SK-N-SH (cell line): ENCODE measurements around the gene MOV10L1. TPM values are rescaled to one million over a fixed set of nuclear protein-coding genes. Genes with fewer than 3 reads are reported as not detected.

Experiments used
- CTCF ChIA-PET: fragments of 300-600, 350-600 bp; formaldehyde crosslinking; extraction: SDS; loops from one replicate; lab custom pipeline; 2021; lab: Yijun Ruan, JAX
- POLR2A ChIA-PET: fragments of 350-600 bp; sonication (Branson Sonifier 250); formaldehyde crosslinking; extraction: SDS; loops from one replicate; lab custom pipeline; 2020; ENCODE audit warnings: antibody characterized with exemption, inconsistent platforms; lab: Yijun Ruan, JAX
- DNase-seq: peaks from one replicate; pipeline ENCODE4 v3.0.0; 2012
- H2AFZ ChIP-seq: fragments of 200-600 bp; sonication (generic); 2 replicates; pipeline ENCODE4 v1.8.1; 2016; ENCODE audit warnings: antibody characterized with exemption, mild to moderate bottlenecking, low read depth
- H3F3A ChIP-seq: fragments of 200-600 bp; sonication (generic); replicated peaks from 2 replicates; pipeline ENCODE3; 2016; ENCODE audit warnings: antibody characterized with exemption, mild to moderate bottlenecking; ENCODE audit not compliant: insufficient read depth
- H3K27ac ChIP-seq, 2 experiments: fragments of 200-500 bp in 1 of 2; fragments of 200-600 bp in 1 of 2; sonication (Bioruptor generic) in 1 of 2; sonication (generic), shearing (Covaris generic) in 1 of 2; 2 replicates each; pipeline versions ENCODE4 v1.5.1 to v1.6.1; 2014 to 2016; ENCODE audit warnings: low read depth in 2 of 2, inconsistent platforms in 1 of 2, low read length in 1 of 2, mild to moderate bottlenecking in 1 of 2, mixed read lengths in 1 of 2
- H3K27me3 ChIP-seq: fragments of 200-600 bp; sonication (generic), shearing (Covaris generic); 2 replicates; pipeline ENCODE4 v1.6.1; 2016; ENCODE audit warnings: mixed run types; ENCODE audit not compliant: insufficient read depth
- H3K36me3 ChIP-seq, 2 experiments: fragments of 200-500 bp in 1 of 2; fragments of 200-600 bp in 1 of 2; sonication (Bioruptor generic) in 1 of 2; sonication (generic) in 1 of 2; replicated peaks in 1 of 2; 2 replicates each; pipeline versions ENCODE3 to v1.5.1; 2014 to 2016; ENCODE audit warnings: low read length in 1 of 2, mild to moderate bottlenecking in 1 of 2; ENCODE audit not compliant: insufficient read depth in 2 of 2, control insufficient read depth in 1 of 2
- H3K4me1 ChIP-seq, 2 experiments: fragments of 200-500 bp in 1 of 2; fragments of 200-600 bp in 1 of 2; sonication (Bioruptor generic) in 1 of 2; sonication (generic), shearing (Covaris generic) in 1 of 2; 2 replicates each; pipeline versions ENCODE4 v1.5.1 to v1.6.1; 2014 to 2016; ENCODE audit warnings: low read depth in 1 of 2, low read length in 1 of 2, mixed run types in 1 of 2; ENCODE audit not compliant: insufficient read depth in 2 of 2, control insufficient read depth in 1 of 2
- H3K4me2 ChIP-seq: fragments of 200-600 bp; sonication (generic), shearing (Covaris generic); 2 replicates; pipeline ENCODE4 v1.6.1; 2017; ENCODE audit warnings: mixed run types
- H3K4me3 ChIP-seq, 2 experiments: fragments of 200-500 bp in 1 of 2; fragments of 200-600 bp in 1 of 2; sonication (Bioruptor generic) in 1 of 2; sonication (generic), shearing (Covaris generic) in 1 of 2; 2 replicates each; pipeline versions ENCODE4 v1.5.1 to v1.8.1; 2014 to 2016; ENCODE audit warnings: low read depth in 2 of 2, inconsistent platforms in 1 of 2, low read length in 1 of 2, mild to moderate bottlenecking in 1 of 2, mixed read lengths in 1 of 2, moderate library complexity in 1 of 2
- H3K79me2 ChIP-seq: fragments of 200-600 bp; sonication (generic); 2 replicates; pipeline ENCODE4 v1.8.1; 2017; ENCODE audit warnings: mild to moderate bottlenecking; ENCODE audit not compliant: insufficient read depth
- H3K9ac ChIP-seq: fragments of 200-600 bp; sonication (generic); 2 replicates; pipeline ENCODE4 v1.6.1; 2017; ENCODE audit warnings: mixed run types
- H3K9me2 ChIP-seq: fragments of 200-600 bp; sonication (generic); 2 replicates; pipeline ENCODE4 v1.6.1; 2017; ENCODE audit warnings: mixed run types
- H3K9me3 ChIP-seq: fragments of 200-600 bp; sonication (generic); 2 replicates; pipeline ENCODE4 v1.6.1; 2017; ENCODE audit warnings: mixed run types, mild to moderate bottlenecking, moderate library complexity
- H4K20me1 ChIP-seq: fragments of 200-600 bp; sonication (generic); 2 replicates; pipeline ENCODE4 v1.6.1; 2017; ENCODE audit warnings: mild to moderate bottlenecking, mixed run types; ENCODE audit not compliant: insufficient read depth
- FOXJ3 ChIP-seq: sonication (generic); formaldehyde crosslinking; IDR thresholded peaks from 2 replicates; pipeline ENCODE4 v1.5.1; 2020; ENCODE audit warnings: mild to moderate bottlenecking, missing genetic modification reagents
- FOXM1 ChIP-seq: IDR thresholded peaks from 2 replicates; pipeline ENCODE4 v1.4.0; 2012; ENCODE audit warnings: low read depth, mild to moderate bottlenecking
- GABPA ChIP-seq: IDR thresholded peaks from 2 replicates; pipeline ENCODE4 v1.4.0; 2012; ENCODE audit warnings: low read depth, mild to moderate bottlenecking
- GATA2 ChIP-seq: sonication (generic); formaldehyde crosslinking; IDR thresholded peaks from 2 replicates; pipeline ENCODE4 v1.5.0; 2020; ENCODE audit warnings: mild to moderate bottlenecking, missing genetic modification reagents
- MXI1 ChIP-seq: IDR thresholded peaks from 2 replicates; pipeline ENCODE4 v1.6.1; 2012; ENCODE audit warnings: mild to moderate bottlenecking, low read depth, low read length, improper control_type of control experiment
- NRF1 ChIP-seq: IDR thresholded peaks from 2 replicates; pipeline ENCODE4 v1.6.1; 2012; ENCODE audit warnings: low read depth, mild to moderate bottlenecking, low read length
- POLR2AphosphoS5 ChIP-seq: IDR thresholded peaks from 2 replicates; pipeline ENCODE4 v1.6.1; 2012; ENCODE audit warnings: low read depth, low read length
- RFX5 ChIP-seq: IDR thresholded peaks from 2 replicates; pipeline ENCODE4 v1.6.1; 2012; ENCODE audit warnings: mild to moderate bottlenecking, improper control_type of control experiment, low read length
- SMC3 ChIP-seq: IDR thresholded peaks from 2 replicates; pipeline ENCODE4 v1.6.1; 2012; ENCODE audit warnings: low read depth, low read length, improper control_type of control experiment
- TCF12 ChIP-seq: IDR thresholded peaks from 2 replicates; pipeline ENCODE4 v1.4.0; 2012
- YY1 ChIP-seq: IDR thresholded peaks from 2 replicates; pipeline ENCODE4 v1.4.0; 2012; ENCODE audit warnings: low read depth, mild to moderate bottlenecking
- WGBS: methylation state at CpG from one replicate; pipeline ENCODE4 v1.1.6; 2017; ENCODE audit warnings: low lambda C conversion rate; 5-methylcytosine and 5-hydroxymethylcytosine counted together
- polyA plus RNA-seq, 3 experiments: library from polyadenylated mRNA; depleted of rRNA; stranded (reverse); fragments of >200 nt; gene quantifications; 2 replicates each; pipeline ENCODE4 v1.2.3, GENCODE V29; 2012
- TF ChIP-seq, protein P1 (sequence below): IDR thresholded peaks from 2 replicates; pipeline ENCODE4 v1.4.0; 2012; ENCODE audit warnings: low read depth, borderline replicate concordance
- TF ChIP-seq, protein P2 (sequence below): fragments of 150-350 bp; IDR thresholded peaks from 2 replicates; pipeline ENCODE4 v1.6.1; 2016; ENCODE audit warnings: mild to moderate bottlenecking, low read depth, low read length
- TF ChIP-seq, protein P3 (sequence below): fragments of 150-350 bp; IDR thresholded peaks from 2 replicates; pipeline ENCODE4 v1.6.1; 2017; ENCODE audit warnings: antibody characterized with exemption, low read length, low read depth, borderline replicate concordance

The MOV10L1 gene
- polyA plus RNA-seq, 1 of the 3 experiments (the other 2 are of a cell fraction) = 2.1 TPM

DNA sequence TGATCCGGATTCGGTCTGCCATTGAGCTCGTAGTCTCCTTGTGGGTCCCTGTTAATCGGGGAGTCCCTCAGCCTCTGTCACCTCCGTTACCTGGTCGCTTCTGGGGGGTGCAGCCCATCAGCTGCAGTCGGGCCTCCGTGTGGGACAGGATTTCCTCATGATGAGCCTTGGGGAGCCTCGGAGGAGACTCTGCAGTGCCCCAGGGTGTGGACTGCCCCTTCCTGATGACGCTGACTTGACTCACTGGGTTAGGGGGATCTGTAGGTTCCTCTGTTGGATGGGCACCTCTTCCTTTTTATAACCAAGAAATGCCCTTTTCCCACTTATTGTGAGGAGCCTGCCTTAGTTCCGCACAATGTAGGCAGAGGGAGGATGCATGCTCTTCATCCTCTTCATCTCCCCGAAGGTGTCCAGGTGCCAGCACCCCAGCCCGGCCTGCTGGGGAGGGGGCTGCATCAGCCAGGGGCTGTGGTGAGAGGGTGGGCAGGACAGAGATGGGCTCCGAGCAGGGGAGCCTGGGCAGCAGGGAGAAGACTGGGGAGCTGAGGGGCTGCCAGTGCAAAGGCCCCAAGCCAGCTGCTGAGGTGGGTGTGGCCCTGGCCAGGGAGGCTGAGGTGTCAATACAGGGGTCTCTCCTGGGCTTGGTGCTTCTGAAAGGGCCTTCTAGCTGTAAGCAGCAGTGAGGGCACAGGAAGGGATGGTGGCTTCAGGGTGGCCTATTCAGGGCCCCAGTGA lies 18.2 kb upstream of the MOV10L1 start:
- Histone ChIP-seq H3K4me2 (no peak overlapping the region), H4K20me1 (no peaks in the 10 kb centered on the region), H3K36me3 (no peaks in the 10 kb centered on the region), H3K9me2 (no peaks in the 10 kb centered on the region), H3K27me3 (no peaks in the 10 kb centered on the region), H3K9me3 (no peaks in the 10 kb centered on the region), H3K4me1 (no peaks in the 10 kb centered on the region; a peak in 1 of 4 replicates), H3K9ac (no peak overlapping the region), H3F3A (no peaks in the 10 kb centered on the region), H3K27ac (no peak overlapping the region), H3K79me2 (no peaks in the 10 kb centered on the region), H2AFZ (no peak overlapping the region), H3K4me3 (no peak overlapping the region)
- no peak for DNase-seq
- POLR2A ChIA-PET = no interaction called here
- TF ChIP-seq RFX5 (no peak), FOXJ3 (CRISPR knock-in tag) (no peak), FOXM1 (no peak), POLR2AphosphoS5 (no peak), MXI1 (no peak), NRF1 (no peak)
- TF ChIP-seq, protein P1, sequence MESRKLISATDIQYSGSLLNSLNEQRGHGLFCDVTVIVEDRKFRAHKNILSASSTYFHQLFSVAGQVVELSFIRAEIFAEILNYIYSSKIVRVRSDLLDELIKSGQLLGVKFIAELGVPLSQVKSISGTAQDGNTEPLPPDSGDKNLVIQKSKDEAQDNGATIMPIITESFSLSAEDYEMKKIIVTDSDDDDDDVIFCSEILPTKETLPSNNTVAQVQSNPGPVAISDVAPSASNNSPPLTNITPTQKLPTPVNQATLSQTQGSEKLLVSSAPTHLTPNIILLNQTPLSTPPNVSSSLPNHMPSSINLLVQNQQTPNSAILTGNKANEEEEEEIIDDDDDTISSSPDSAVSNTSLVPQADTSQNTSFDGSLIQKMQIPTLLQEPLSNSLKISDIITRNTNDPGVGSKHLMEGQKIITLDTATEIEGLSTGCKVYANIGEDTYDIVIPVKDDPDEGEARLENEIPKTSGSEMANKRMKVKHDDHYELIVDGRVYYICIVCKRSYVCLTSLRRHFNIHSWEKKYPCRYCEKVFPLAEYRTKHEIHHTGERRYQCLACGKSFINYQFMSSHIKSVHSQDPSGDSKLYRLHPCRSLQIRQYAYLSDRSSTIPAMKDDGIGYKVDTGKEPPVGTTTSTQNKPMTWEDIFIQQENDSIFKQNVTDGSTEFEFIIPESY = no peak
- TF ChIP-seq, protein P2, sequence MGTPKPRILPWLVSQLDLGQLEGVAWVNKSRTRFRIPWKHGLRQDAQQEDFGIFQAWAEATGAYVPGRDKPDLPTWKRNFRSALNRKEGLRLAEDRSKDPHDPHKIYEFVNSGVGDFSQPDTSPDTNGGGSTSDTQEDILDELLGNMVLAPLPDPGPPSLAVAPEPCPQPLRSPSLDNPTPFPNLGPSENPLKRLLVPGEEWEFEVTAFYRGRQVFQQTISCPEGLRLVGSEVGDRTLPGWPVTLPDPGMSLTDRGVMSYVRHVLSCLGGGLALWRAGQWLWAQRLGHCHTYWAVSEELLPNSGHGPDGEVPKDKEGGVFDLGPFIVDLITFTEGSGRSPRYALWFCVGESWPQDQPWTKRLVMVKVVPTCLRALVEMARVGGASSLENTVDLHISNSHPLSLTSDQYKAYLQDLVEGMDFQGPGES = no peak
- TF ChIP-seq, protein P3, sequence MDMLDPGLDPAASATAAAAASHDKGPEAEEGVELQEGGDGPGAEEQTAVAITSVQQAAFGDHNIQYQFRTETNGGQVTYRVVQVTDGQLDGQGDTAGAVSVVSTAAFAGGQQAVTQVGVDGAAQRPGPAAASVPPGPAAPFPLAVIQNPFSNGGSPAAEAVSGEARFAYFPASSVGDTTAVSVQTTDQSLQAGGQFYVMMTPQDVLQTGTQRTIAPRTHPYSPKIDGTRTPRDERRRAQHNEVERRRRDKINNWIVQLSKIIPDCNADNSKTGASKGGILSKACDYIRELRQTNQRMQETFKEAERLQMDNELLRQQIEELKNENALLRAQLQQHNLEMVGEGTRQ = no peak
- 62% methylated on average over 2 of the region's 14 CpGs for WGBS
- CTCF ChIA-PET = interaction anchor here (0.7 to 1.4 kb wide), 3 partner anchors 20 to 41 kb away, joined by 3 to 5 read pairs (median 3); no protein-coding TSS in a partner anchor

DNA sequence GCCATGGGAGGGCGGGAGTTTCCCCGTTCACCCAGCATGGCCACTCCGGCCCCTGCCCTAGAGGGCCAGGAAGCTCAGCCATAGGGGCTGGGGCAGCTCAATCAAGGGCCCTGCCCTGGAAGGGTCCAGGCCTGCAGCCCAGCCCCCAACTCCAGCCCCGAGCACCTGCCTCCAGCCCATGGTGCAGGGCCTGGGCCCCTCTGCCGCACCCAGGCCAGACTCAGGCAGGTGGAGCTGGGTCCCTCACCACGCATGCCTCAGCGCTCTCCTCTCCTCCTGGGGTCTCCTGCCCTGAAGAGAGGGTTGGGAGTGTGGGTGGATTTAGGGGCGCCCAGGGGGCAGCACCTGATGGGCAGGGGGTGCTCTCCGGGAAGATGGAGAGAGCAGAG lies 17.6 kb upstream of the MOV10L1 start:
- TF ChIP-seq GATA2 (CRISPR knock-in tag) (no peak), TCF12 (no peak), GABPA (no peak), SMC3 (no peak), YY1 (no peak)
- ChIA-PET POLR2A (no interaction called here), CTCF (interaction anchor here (0.7 to 1.4 kb wide), 2 partner anchors 19 to 42 kb away, joined by 3 to 5 read pairs; no protein-coding TSS in a partner anchor)
- no peak overlapping the region for H3K27ac ChIP-seq
- H3F3A ChIP-seq = no peaks in the 10 kb centered on the region
- H3K4me2 ChIP-seq = no peak overlapping the region
- no peaks in the 10 kb centered on the region for H3K36me3 ChIP-seq
- H3K27me3 ChIP-seq = no peaks in the 10 kb centered on the region
- WGBS = 95% methylated on average over 4 of the region's 9 CpGs
- no peaks in the 10 kb centered on the region for H3K79me2 ChIP-seq
- no peak overlapping the region for H3K9ac ChIP-seq
- H3K9me3 ChIP-seq = no peaks in the 10 kb centered on the region
- no peak for DNase-seq
- no peaks in the 10 kb centered on the region for H3K9me2 ChIP-seq
- no peaks in the 10 kb centered on the region for H4K20me1 ChIP-seq
- no peak overlapping the region for H3K4me3 ChIP-seq
- no peak overlapping the region for H2AFZ ChIP-seq
- no peaks in the 10 kb centered on the region; a peak in 1 of 4 replicates for H3K4me1 ChIP-seq
